COR-L47 (cell line): ENCODE data around the gene CD200R1L.

Experiments used
- DNase-seq: peaks from one replicate; lab custom pipeline; 2025; lab: John Stamatoyannopoulos, UW

The CD200R1L gene

GRCh38 chr3:112786881-112787579 lies 59.6 kb downstream of the CD200R1L start:
- DNase-seq = no peak

- DNase-seq = no peak
Observed at GRCh38 chr3:112786002-112786590, 60.6 kb downstream of the CD200R1L start.

GRCh38 chr3:112785321-112786001 lies 61.2 kb downstream of the CD200R1L start:
- no peak for DNase-seq

- no peak for DNase-seq
Observed at GRCh38 chr3:112782491-112782890, 64.2 kb downstream of the CD200R1L start.

GRCh38 chr3:112781599-112781998 lies 65.1 kb downstream of the CD200R1L start:
- no peak for DNase-seq

- no peak for DNase-seq
Observed at GRCh38 chr3:112779558-112780480, 66.8 kb downstream of the CD200R1L start.

- no peak for DNase-seq
Observed at GRCh38 chr3:112779011-112779410, 67.7 kb downstream of the CD200R1L start.

GRCh38 chr3:112778353-112778948 lies 68.2 kb downstream of the CD200R1L start:
- no peak for DNase-seq

- no peak for DNase-seq
Observed at GRCh38 chr3:112777811-112778210, 68.9 kb downstream of the CD200R1L start.

- no peak for DNase-seq
Observed at GRCh38 chr3:112776836-112777235, 69.8 kb downstream of the CD200R1L start.

- DNase-seq = no peak
Observed at GRCh38 chr3:112776000-112776399, 70.7 kb downstream of the CD200R1L start.

- no peak for DNase-seq
Observed at GRCh38 chr3:112775011-112775742, 71.5 kb downstream of the CD200R1L start.

- DNase-seq = no peak
Observed at GRCh38 chr3:112774293-112774926, 72.3 kb downstream of the CD200R1L start.

GRCh38 chr3:112773864-112774263 lies 72.8 kb downstream of the CD200R1L start:
- DNase-seq = peak; percentile 37

GRCh38 chr3:112770951-112771350 lies 75.7 kb downstream of the CD200R1L start:
- no peak for DNase-seq

GRCh38 chr3:112770032-112770626 lies 76.5 kb downstream of the CD200R1L start:
- DNase-seq = no peak

- DNase-seq = no peak
Observed at GRCh38 chr3:112769286-112769978, 77.2 kb downstream of the CD200R1L start.

- no peak for DNase-seq
Observed at GRCh38 chr3:112767777-112768176, 78.9 kb downstream of the CD200R1L start.

GRCh38 chr3:112767177-112767576 lies 79.5 kb downstream of the CD200R1L start:
- DNase-seq = no peak
